ENCODE data around the gene KRT72. TPM values are rescaled to one million over a fixed set of nuclear protein-coding genes. Genes with fewer than 3 reads are reported as not detected.

KRT72 gene
- total and polyA plus RNA-seq, 12 donors, result 0.15 TPM; not detected in 11

DNA sequence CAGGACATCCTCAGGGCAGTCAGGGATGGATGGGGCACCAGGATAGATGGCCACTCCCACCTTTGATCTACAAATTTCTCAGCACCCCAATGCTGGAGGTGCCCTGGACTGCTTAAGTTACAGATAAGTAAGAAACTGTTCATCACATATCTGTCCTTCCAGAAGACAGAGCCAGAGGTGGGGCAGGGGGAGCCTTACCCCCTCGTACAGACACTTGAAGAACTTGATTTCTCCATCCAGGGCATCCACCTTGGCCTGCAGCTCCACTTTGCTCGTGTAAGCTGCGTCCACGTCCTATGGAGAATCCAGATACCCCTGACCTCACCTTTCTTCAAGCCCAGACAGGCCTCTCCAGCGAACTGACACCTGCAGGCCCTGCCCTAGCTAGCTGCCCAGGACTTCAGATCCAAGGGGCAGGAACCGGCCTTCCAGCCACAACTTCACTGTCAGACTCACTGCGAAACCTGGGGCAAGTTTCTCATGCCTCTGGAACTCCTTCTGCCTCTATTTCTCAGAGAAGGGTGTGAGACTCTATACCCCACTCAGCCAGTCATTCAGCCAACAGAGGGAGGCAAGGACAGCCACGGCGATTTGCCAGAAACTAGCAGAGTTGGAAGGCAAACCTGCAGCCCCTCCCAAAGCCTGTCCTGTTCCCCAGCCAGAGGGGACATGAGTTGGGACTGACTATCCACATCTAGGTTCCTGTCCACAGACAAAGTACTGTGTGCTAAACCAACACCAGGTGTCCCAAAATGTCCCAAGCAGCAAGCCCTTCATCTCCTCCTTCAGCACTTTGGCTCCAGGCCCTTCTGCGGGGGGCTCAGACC lies 13.3 kb upstream of the KRT72 start:
- no peaks in the 10 kb centered on the region for H3K4me1 ChIP-seq
- H3K36me3 ChIP-seq, result no peaks in the 10 kb centered on the region
- ATAC-seq (no peak), DNase-seq (no peak)
- intact Hi-C loops (cut with DNase I), result no loop called here
- H3K9me3 ChIP-seq, result no peaks in the 10 kb centered on the region
- no peak for TF ChIP-seq CTCF (IDR thresholded peaks at IDR 0.05)
- peaks cover 0 to 61% (median 29%) of the 10 kb centered on the region in 7 donors for H3K27me3 ChIP-seq
- no peak overlapping the region for H3K27ac ChIP-seq
- H3K4me3 ChIP-seq, result no peak overlapping the region
- WGBS, 2 donors, result 85 to 90% methylated on average over 10 of the region's 10 CpGs

DNA sequence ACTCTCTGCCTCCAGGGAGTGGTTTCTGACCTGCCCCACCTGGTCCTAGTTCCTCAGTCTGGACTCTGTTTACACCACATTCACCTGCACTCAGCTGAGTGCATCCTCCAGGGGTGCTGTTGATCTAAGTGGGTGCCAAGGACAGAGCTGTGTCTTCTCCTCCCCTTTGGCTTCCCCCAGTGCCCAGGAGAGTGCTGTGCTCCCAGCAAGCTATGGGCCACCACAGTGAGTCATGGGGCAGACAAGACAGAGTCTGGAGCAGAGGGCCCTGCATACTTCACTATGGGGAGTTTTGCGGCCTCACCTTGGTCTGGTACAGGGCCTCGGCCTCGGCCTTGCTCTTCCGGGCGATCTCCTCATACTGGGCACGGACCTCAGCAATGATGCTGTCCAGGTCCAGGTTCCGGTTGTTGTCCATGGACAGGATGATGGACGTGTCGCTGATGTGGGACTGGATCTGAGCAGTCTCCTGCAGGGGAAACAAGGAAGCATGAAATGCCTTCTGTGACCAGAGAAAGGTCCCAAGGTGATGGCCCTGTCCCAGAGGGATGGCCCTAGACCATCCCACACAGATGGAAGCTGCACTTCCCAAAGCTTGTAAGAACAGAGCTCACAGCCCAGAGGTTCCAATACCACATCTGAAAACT lies 12.2 kb upstream of the KRT72 start:
- Histone ChIP-seq H3K27me3 (peaks cover 0 to 72% (median 35%) of the 10 kb centered on the region in 7 donors), H3K4me1 (no peaks in the 10 kb centered on the region), H3K27ac (no peak overlapping the region), H3K4me3 (no peak overlapping the region), H3K9me3 (no peaks in the 10 kb centered on the region), H3K36me3 (no peaks in the 10 kb centered on the region)
- no peak for TF ChIP-seq CTCF (IDR thresholded peaks at IDR 0.05)
- ATAC-seq, result no peak
- intact Hi-C loops (cut with DNase I), result no loop called here
- no peak for DNase-seq
- WGBS, 2 donors, result 92% methylated on average over 9 of the region's 9 CpGs

GRCh38 chr12:52612431-52613383 lies 11.4 kb upstream of the KRT72 start:
- ATAC-seq (no peak), DNase-seq (no peak)
- peaks cover 0 to 80% (median 40%) of the 10 kb centered on the region in 7 donors for H3K27me3 ChIP-seq
- no peaks in the 10 kb centered on the region for H3K9me3 ChIP-seq
- intact Hi-C loops (cut with DNase I), result no loop called here
- no peak for TF ChIP-seq CTCF (IDR thresholded peaks at IDR 0.05)
- 85 to 86% methylated on average over 5 of the region's 5 CpGs for WGBS, 2 donors
- H3K4me3 ChIP-seq, result no peak overlapping the region
- H3K36me3 ChIP-seq, result no peaks in the 10 kb centered on the region
- no peaks in the 10 kb centered on the region for H3K4me1 ChIP-seq
- H3K27ac ChIP-seq, result no peak overlapping the region

DNA sequence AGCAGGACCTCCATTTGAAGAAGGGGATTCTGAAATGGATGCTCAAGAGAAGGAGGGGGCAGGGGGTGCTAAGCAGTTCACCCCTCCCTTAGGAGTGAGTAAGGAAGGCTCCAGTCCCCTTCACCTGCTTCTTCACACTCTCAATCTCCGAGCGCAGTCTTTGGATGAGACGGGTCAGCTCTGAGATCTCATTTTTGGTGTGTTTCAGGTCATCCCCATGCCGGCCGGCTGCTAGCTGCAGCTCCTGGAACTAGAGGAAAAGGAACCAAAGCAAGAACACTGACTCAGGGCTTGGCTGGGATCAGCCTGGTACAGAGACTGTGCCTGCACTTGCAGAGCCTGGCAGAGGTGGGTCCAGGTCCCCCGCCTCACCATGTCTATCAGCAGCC lies 9.8 kb upstream of the KRT72 start:
- H3K27me3 ChIP-seq, result peaks cover 0 to 79% (median 47%) of the 10 kb centered on the region in 7 donors
- H3K36me3 ChIP-seq, result no peaks in the 10 kb centered on the region
- 89 to 91% methylated on average over 6 of the region's 6 CpGs for WGBS, 2 donors
- DNase-seq (no peak), ATAC-seq (no peak)
- intact Hi-C loops (cut with DNase I), result no loop called here
- no peaks in the 10 kb centered on the region for H3K4me1 ChIP-seq
- no peak overlapping the region for H3K4me3 ChIP-seq
- no peak overlapping the region for H3K27ac ChIP-seq
- H3K9me3 ChIP-seq, result no peaks in the 10 kb centered on the region
- TF ChIP-seq CTCF (IDR thresholded peaks at IDR 0.05), result no peak
